H1 (cell line): ENCODE results near the gene RPLP2. TPM values are rescaled to one million over a fixed set of nuclear protein-coding genes. Genes with fewer than 3 reads are reported as not detected.
A peak's percentile ranks its signal among the peaks of the same experiment; 100 is the strongest.

Experiments used
- CTCF ChIA-PET: fragments of 300-600 bp; sonication (Branson Sonifier 250); formaldehyde crosslinking; loops from one replicate; lab custom pipeline; 2021; ENCODE audit not compliant: partially characterized antibody; lab: Charles Lee
- POLR2A ChIA-PET: fragments of 300-600 bp; sonication (Branson Sonifier 250); formaldehyde crosslinking; loops from one replicate; lab custom pipeline; 2021; ENCODE audit warnings: inconsistent platforms; ENCODE audit not compliant: partially characterized antibody; lab: Charles Lee
- DNase-seq, 2 experiments: peaks; one replicate each; pipeline versions ENCODE4 v3.0.0 to v3.0.0-alpha.2; 2010 to 2022; ENCODE audit warnings: low spot score in 2 of 2, low read depth in 1 of 2, mixed read lengths in 1 of 2
- FAIRE-seq: peaks from 2 replicates; lab custom pipeline; 2011; peaks lifted over from hg19 to GRCh38; lab: Jason Lieb, UNC
- H2AFZ ChIP-seq: 2 replicates; pipeline ENCODE4 v1.8.1; 2012; ENCODE audit warnings: low read length, inconsistent platforms
- H2AK5ac ChIP-seq: 2 replicates; pipeline ENCODE4 v1.6.1; 2013; ENCODE audit warnings: low read depth, low read length
- H2BK120ac ChIP-seq: replicated peaks from 2 replicates; pipeline ENCODE3; 2013; ENCODE audit warnings: low read depth, low read length, inconsistent platforms
- H2BK12ac ChIP-seq: 2 replicates; pipeline ENCODE4 v1.6.1; 2013; ENCODE audit warnings: low read depth, low read length
- H2BK15ac ChIP-seq: 2 replicates; pipeline ENCODE4 v1.6.1; 2013; ENCODE audit warnings: low read length
- H2BK20ac ChIP-seq: 2 replicates; pipeline ENCODE4 v1.6.1; 2013; ENCODE audit warnings: low read length
- H2BK5ac ChIP-seq: 2 replicates; pipeline ENCODE4 v1.6.1; 2013; ENCODE audit warnings: low read depth, low read length
- H3K14ac ChIP-seq: 2 replicates; pipeline ENCODE4 v1.6.1; 2013; ENCODE audit warnings: inconsistent platforms; ENCODE audit not compliant: insufficient read length
- H3K18ac ChIP-seq: 2 replicates; pipeline ENCODE4 v1.6.1; 2013; ENCODE audit warnings: low read length; ENCODE audit errors: extremely low read depth
- H3K23ac ChIP-seq: 2 replicates; pipeline ENCODE4 v1.6.1; 2013; ENCODE audit warnings: inconsistent platforms; ENCODE audit not compliant: insufficient read length
- H3K23me2 ChIP-seq: 2 replicates; pipeline ENCODE4 v1.6.1; 2013; ENCODE audit warnings: low read depth, low read length
- H3K27ac ChIP-seq: 2 replicates; pipeline ENCODE4 v1.6.1; 2011; ENCODE audit warnings: low read depth, low read length, inconsistent platforms
- H3K27me3 ChIP-seq, 4 experiments: replicated peaks in 1 of 4; 1 replicate in 1 of 4; 2 replicates in 3 of 4; pipeline versions ENCODE4 v1.6.1 to v1.8.1; 2011 to 2013; ENCODE audit warnings: low read length in 3 of 4, mild to moderate bottlenecking in 3 of 4, inconsistent platforms in 2 of 4, mixed read lengths in 2 of 4, moderate library complexity in 1 of 4; ENCODE audit not compliant: control insufficient read depth in 3 of 4, insufficient read depth in 3 of 4; ENCODE audit errors: extremely low read depth in 1 of 4
- H3K36me3 ChIP-seq, 4 experiments: 2 replicates each; pipeline versions ENCODE4 v1.6.1 to v1.8.1; 2011 to 2013; ENCODE audit warnings: mild to moderate bottlenecking in 4 of 4, low read length in 3 of 4, moderate library complexity in 2 of 4, control low read depth in 1 of 4, inconsistent platforms in 1 of 4; ENCODE audit not compliant: insufficient read depth in 4 of 4, control insufficient read depth in 2 of 4
- H3K4ac ChIP-seq: replicated peaks from 2 replicates; pipeline ENCODE3; 2013; ENCODE audit warnings: low read length, low read depth, mixed read lengths, inconsistent platforms; ENCODE audit not compliant: insufficient read length
- H3K4me1 ChIP-seq, 4 experiments: replicated peaks in 1 of 4; 1 replicate in 1 of 4; 2 replicates in 3 of 4; pipeline versions ENCODE4 v1.6.1 to v1.8.1; 2011 to 2013; ENCODE audit warnings: low read length in 3 of 4, inconsistent platforms in 2 of 4, mixed read lengths in 1 of 4; ENCODE audit not compliant: insufficient read depth in 4 of 4, control insufficient read depth in 3 of 4
- H3K4me2 ChIP-seq, 2 experiments: 2 replicates each; pipeline versions ENCODE4 v1.6.1 to v1.8.1; 2011 to 2013; ENCODE audit warnings: low read depth in 2 of 2, low read length in 2 of 2, control low read depth in 1 of 2, inconsistent platforms in 1 of 2, mild to moderate bottlenecking in 1 of 2; ENCODE audit not compliant: insufficient read depth in 1 of 2
- H3K4me3 ChIP-seq, 4 experiments: fragments of 200-600, 300-600 bp in 1 of 4; sonication (generic), shearing (Covaris generic), sonication (Bioruptor Twin) in 1 of 4; 2 replicates each; pipeline versions ENCODE4 v1.5.1 to v1.8.1; 2011 to 2016; ENCODE audit warnings: low read length in 4 of 4, low read depth in 3 of 4, control low read depth in 2 of 4, inconsistent platforms in 2 of 4, mild to moderate bottlenecking in 2 of 4, mixed read lengths in 1 of 4, moderate library complexity in 1 of 4; ENCODE audit not compliant: insufficient read depth in 2 of 4; ENCODE audit errors: extremely low read depth in 1 of 4
- H3K56ac ChIP-seq: replicated peaks from 2 replicates; pipeline ENCODE3; 2013; ENCODE audit warnings: low read depth, mild to moderate bottlenecking, mixed read lengths, low read length, inconsistent platforms; ENCODE audit not compliant: insufficient read length
- H3K79me1 ChIP-seq: 2 replicates; pipeline ENCODE4 v1.6.1; 2013; ENCODE audit warnings: low read depth, low read length, control low read depth
- H3K79me2 ChIP-seq, 2 experiments: 2 replicates each; pipeline versions ENCODE4 v1.6.1 to v1.8.1; 2012 to 2013; ENCODE audit warnings: low read length in 2 of 2, mild to moderate bottlenecking in 2 of 2, inconsistent platforms in 1 of 2; ENCODE audit not compliant: insufficient read depth in 2 of 2, control insufficient read depth in 1 of 2
- H3K9ac ChIP-seq, 4 experiments: replicated peaks in 1 of 4; 1 replicate in 1 of 4; 2 replicates in 3 of 4; pipeline versions ENCODE4 v1.6.1 to v1.8.1; 2011 to 2013; ENCODE audit warnings: low read depth in 3 of 4, low read length in 3 of 4, control low read depth in 2 of 4, mild to moderate bottlenecking in 2 of 4, moderate library complexity in 2 of 4, inconsistent platforms in 1 of 4; ENCODE audit errors: extremely low read depth in 1 of 4
- H3K9me3 ChIP-seq, 2 experiments: 2 replicates each; pipeline versions ENCODE4 v1.6.1 to v1.8.1; 2012 to 2013; ENCODE audit warnings: mild to moderate bottlenecking in 2 of 2, moderate library complexity in 2 of 2, control low read depth in 1 of 2, inconsistent platforms in 1 of 2, low read depth in 1 of 2, low read length in 1 of 2, mixed read lengths in 1 of 2; ENCODE audit not compliant: insufficient read depth in 2 of 2
- H4K20me1 ChIP-seq, 2 experiments: replicated peaks in 1 of 2; 2 replicates each; pipeline versions ENCODE3 to v1.8.1; 2011 to 2013; ENCODE audit warnings: inconsistent platforms in 2 of 2, low read length in 2 of 2, mild to moderate bottlenecking in 1 of 2; ENCODE audit not compliant: insufficient read depth in 2 of 2, control insufficient read depth in 1 of 2
- H4K5ac ChIP-seq: 2 replicates; pipeline ENCODE4 v1.6.1; 2013; ENCODE audit warnings: low read length, low read depth, mixed read lengths, inconsistent platforms; ENCODE audit not compliant: insufficient read length
- H4K8ac ChIP-seq: 2 replicates; pipeline ENCODE4 v1.8.0; 2013; ENCODE audit warnings: mild to moderate bottlenecking, moderate library complexity, low read length, inconsistent platforms; ENCODE audit not compliant: insufficient read depth; ENCODE audit errors: extremely low read depth
- H4K91ac ChIP-seq: replicated peaks from 2 replicates; pipeline ENCODE3; 2013; ENCODE audit warnings: low read length, mixed read lengths, inconsistent platforms; ENCODE audit not compliant: insufficient read length
- RNF2 ChIP-seq: fragments of 200-900, 300-1000 bp; sonication (generic); IDR thresholded peaks from 2 replicates; pipeline ENCODE4 v1.7.1; 2016; ENCODE audit warnings: borderline replicate concordance, low read depth, mild to moderate bottlenecking, antibody characterized with exemption, low read length; ENCODE audit not compliant: poor library complexity, severe bottlenecking; ENCODE audit errors: missing control alignments
- TBP ChIP-seq: IDR thresholded peaks from 2 replicates; pipeline ENCODE4 v1.6.1; 2011; ENCODE audit warnings: low read depth, low read length, improper control_type of control experiment
- WGBS, 2 experiments: shearing (Covaris generic) in 1 of 2; methylation state at CpG; one replicate each; pipeline versions ENCODE4 v1.1.6 to v1.1.7; 2013 to 2015; ENCODE audit warnings: low lambda C conversion rate in 2 of 2, mixed read lengths in 2 of 2, inconsistent platforms in 1 of 2, low coverage in 1 of 2, missing lambda C conversion rate in 1 of 2; ENCODE audit not compliant: insufficient replicate concordance in 2 of 2, insufficient coverage in 1 of 2, insufficient read length in 1 of 2; ENCODE audit errors: extremely low coverage in 1 of 2, missing lambda C conversion rate in 1 of 2; 5-methylcytosine and 5-hydroxymethylcytosine counted together
- polyA plus RNA-seq, 7 experiments: library from polyadenylated mRNA; depleted of rRNA in 3 of 7; stranded (reverse) in 5 of 7; unstranded in 2 of 7; fragments of >200 nt in 5 of 7; fragments of 200-250 nt in 2 of 7; gene quantifications; 1 replicate in 5 of 7; 2 replicates in 1 of 7; 4 replicates in 1 of 7; pipeline versions ENCODE4 v1.2.1 to v1.2.3, GENCODE V29; 2011 to 2013; ENCODE audit warnings: missing spikeins in 2 of 7, mixed read lengths in 2 of 7
- total RNA-seq: library from RNA; stranded (reverse); fragmentation: NEBNext Ultra II Directional; extraction: Animal tissue kit (Norgen Biotek cat#: 25700); gene quantifications from 2 replicates; pipeline ENCODE4 v1.2.1, GENCODE V29; 2021

The RPLP2 gene
- total and polyA plus RNA-seq, 2 of the 8 experiments (the other 6 are each of a cell fraction or from before 2014, with no cell fraction given), result 1,789 to 2,106 TPM

- WGBS, 2 experiments, result 29% methylated on average over 22 of the region's 47 CpGs; no CpG with 5 or more reads in 1 of the 2 experiments
- DNase-seq, result peak in 1 of 2 experiments; percentile 87
- H3K23me2 ChIP-seq, result peaks cover 8% of the 10 kb centered on the region; the same call in 1 of the 2 replicates
- peaks cover 0 to 10% (median 1%) of the 10 kb centered on the region in 4 experiments; a peak in 1 of 8 replicates for H3K36me3 ChIP-seq
- H2AFZ ChIP-seq, result no peak overlapping the region
- peak overlapping the region; percentile 77 to 92 (median 80) for H3K4me3 ChIP-seq
- no peak overlapping the region for H3K14ac ChIP-seq
- H3K9ac ChIP-seq, result no peak overlapping the region; a peak in 1 of 7 replicates
- H4K5ac ChIP-seq, result no peak overlapping the region
- no peaks in the 10 kb centered on the region for H3K9me3 ChIP-seq
- H4K20me1 ChIP-seq, result peaks cover 0 to 16% of the 10 kb centered on the region in 2 experiments
- no peak overlapping the region for H3K27ac ChIP-seq
- TF ChIP-seq RNF2, result no peak
- 0 out of 2 replicates have a peak, but pooled peaks have one; percentile 9 for TF ChIP-seq TBP
- FAIRE-seq, result no peak
- no peak overlapping the region for H2BK120ac ChIP-seq
- no peak overlapping the region for H3K4ac ChIP-seq
- no peak overlapping the region for H3K23ac ChIP-seq
- no peak overlapping the region for H3K56ac ChIP-seq
- CTCF ChIA-PET, result interaction anchor here (1.0 to 2.6 kb wide), 3 partner anchors 11 to 25 kb away, joined by 3 to 10 read pairs (median 5); no protein-coding TSS in a partner anchor
- no peak overlapping the region for H2BK5ac ChIP-seq
- H3K18ac ChIP-seq, result no peak overlapping the region; the same call in 1 of the 2 replicates
- no peaks in the 10 kb centered on the region; a peak in 2 of 7 replicates for H3K27me3 ChIP-seq
- no peak overlapping the region; the same call in 1 of the 2 replicates for H4K8ac ChIP-seq
- H3K79me1 ChIP-seq, result peaks cover 8% of the 10 kb centered on the region
- POLR2A ChIA-PET, result interaction anchor here (0.6 to 53.0 kb wide), 11 partner anchors 9 to 428 kb away, joined by 3 to 1917 read pairs (median 5); partner anchors contain the start of genes CD151, CEND1, CRACR2B and DEAF1
- H3K4me1 ChIP-seq, result peaks cover 0 to 12% (median 9%) of the 10 kb centered on the region in 4 experiments; a peak in 5 of 7 replicates
- no peak overlapping the region for H2BK20ac ChIP-seq
- H2BK12ac ChIP-seq, result no peak overlapping the region
- no peak overlapping the region for H2AK5ac ChIP-seq
- no peak overlapping the region for H2BK15ac ChIP-seq
- H3K4me2 ChIP-seq, result peak overlapping the region; percentile 70 to 83
- H4K91ac ChIP-seq, result no peak overlapping the region
- H3K79me2 ChIP-seq, result peaks cover 0 to 5% of the 10 kb centered on the region in 2 experiments; a peak in 1 of 4 replicates
Measured at GRCh38 chr11:819943-820649, 10.3 kb downstream of the RPLP2 start.
